GM23338 (cell line): ENCODE results near the gene HMGN4.

Experiments used
- CTCF ChIP-seq, 2 experiments: fragments of 200-600 bp in 1 of 2; sonication (generic) in 1 of 2; conservative IDR thresholded peaks; 2 replicates each; pipeline versions ENCODE4 v1.5.1 to v1.6.1; 2016 to 2017; ENCODE audit warnings: antibody characterized with exemption in 2 of 2, low read depth in 2 of 2, mild to moderate bottlenecking in 2 of 2, moderate library complexity in 1 of 2
- EZH2 ChIP-seq: fragments of 200-600 bp; sonication (generic); IDR thresholded peaks from one replicate; pipeline ENCODE4 v1.8.0; 2017; ENCODE audit warnings: antibody characterized with exemption, mild to moderate bottlenecking, low read depth; ENCODE audit not compliant: unreplicated experiment
- EZH2phosphoT487 ChIP-seq: fragments of 200-600 bp; sonication (generic); IDR thresholded peaks from one replicate; pipeline ENCODE4 v1.8.1; 2018; ENCODE audit warnings: antibody characterized with exemption; ENCODE audit not compliant: unreplicated experiment
- JUNB ChIP-seq: IDR thresholded peaks from one replicate; pipeline ENCODE4 v1.6.1; 2016; ENCODE audit warnings: antibody characterized with exemption; ENCODE audit not compliant: unreplicated experiment
- POLR2AphosphoS5 ChIP-seq: IDR thresholded peaks from 2 replicates; pipeline ENCODE4 v1.6.1; 2016; ENCODE audit warnings: antibody characterized with exemption, low read depth
- TF ChIP-seq, protein P1 (sequence below): IDR thresholded peaks from one replicate; pipeline ENCODE4 v1.6.1; 2018; ENCODE audit warnings: antibody characterized with exemption; ENCODE audit not compliant: unreplicated experiment

GRCh38 chr6:26497610-26498009 is 40.6 kb upstream of the HMGN4 start:
- TF ChIP-seq CTCF (conservative IDR thresholded peaks at IDR 0.05; ENCODE audit: low read depth in 2 of 2) (no peak), EZH2phosphoT487 (no peak), EZH2 (no peak), POLR2AphosphoS5 (no peak), JUNB (no peak)
- TF ChIP-seq, protein P1, sequence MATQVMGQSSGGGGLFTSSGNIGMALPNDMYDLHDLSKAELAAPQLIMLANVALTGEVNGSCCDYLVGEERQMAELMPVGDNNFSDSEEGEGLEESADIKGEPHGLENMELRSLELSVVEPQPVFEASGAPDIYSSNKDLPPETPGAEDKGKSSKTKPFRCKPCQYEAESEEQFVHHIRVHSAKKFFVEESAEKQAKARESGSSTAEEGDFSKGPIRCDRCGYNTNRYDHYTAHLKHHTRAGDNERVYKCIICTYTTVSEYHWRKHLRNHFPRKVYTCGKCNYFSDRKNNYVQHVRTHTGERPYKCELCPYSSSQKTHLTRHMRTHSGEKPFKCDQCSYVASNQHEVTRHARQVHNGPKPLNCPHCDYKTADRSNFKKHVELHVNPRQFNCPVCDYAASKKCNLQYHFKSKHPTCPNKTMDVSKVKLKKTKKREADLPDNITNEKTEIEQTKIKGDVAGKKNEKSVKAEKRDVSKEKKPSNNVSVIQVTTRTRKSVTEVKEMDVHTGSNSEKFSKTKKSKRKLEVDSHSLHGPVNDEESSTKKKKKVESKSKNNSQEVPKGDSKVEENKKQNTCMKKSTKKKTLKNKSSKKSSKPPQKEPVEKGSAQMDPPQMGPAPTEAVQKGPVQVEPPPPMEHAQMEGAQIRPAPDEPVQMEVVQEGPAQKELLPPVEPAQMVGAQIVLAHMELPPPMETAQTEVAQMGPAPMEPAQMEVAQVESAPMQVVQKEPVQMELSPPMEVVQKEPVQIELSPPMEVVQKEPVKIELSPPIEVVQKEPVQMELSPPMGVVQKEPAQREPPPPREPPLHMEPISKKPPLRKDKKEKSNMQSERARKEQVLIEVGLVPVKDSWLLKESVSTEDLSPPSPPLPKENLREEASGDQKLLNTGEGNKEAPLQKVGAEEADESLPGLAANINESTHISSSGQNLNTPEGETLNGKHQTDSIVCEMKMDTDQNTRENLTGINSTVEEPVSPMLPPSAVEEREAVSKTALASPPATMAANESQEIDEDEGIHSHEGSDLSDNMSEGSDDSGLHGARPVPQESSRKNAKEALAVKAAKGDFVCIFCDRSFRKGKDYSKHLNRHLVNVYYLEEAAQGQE = no peak
